ENCODE measurements around the gene TSPAN4.

GRCh38 chr11:909406-909805, 66.8 kb downstream of the TSPAN4 start:
- no peak for TF ChIP-seq CTCF (IDR thresholded peaks at IDR 0.05)
- TF ChIP-seq EP300 (IDR thresholded peaks at IDR 0.05) = no peak
- TF ChIP-seq POLR2AphosphoS5 (IDR thresholded peaks at IDR 0.05) = no peak
